RCC 7860 (cell line): ENCODE results near the gene FAM98C.

Experiments used
- DNase-seq: peaks from one replicate; pipeline ENCODE4 v3.0.0-alpha.2; 2015; ENCODE audit warnings: low spot score
- FAIRE-seq: peaks from 2 replicates; lab custom pipeline; 2012; peaks lifted over from hg19 to GRCh38; lab: Jason Lieb, UNC

Gene FAM98C

GRCh38 chr19:38377052-38377451 lies 25.8 kb upstream of the FAM98C start:
- DNase-seq (no peak), FAIRE-seq (no peak)

GRCh38 chr19:38378866-38379265 lies 24.0 kb upstream of the FAM98C start:
- FAIRE-seq (no peak), DNase-seq (no peak)

GRCh38 chr19:38381138-38381537 lies 21.8 kb upstream of the FAM98C start:
- FAIRE-seq: no peak
- no peak for DNase-seq

- FAIRE-seq (no peak), DNase-seq (no peak)
Observed at GRCh38 chr19:38383184-38383583, 19.7 kb upstream of the FAM98C start.

- FAIRE-seq: no peak
- DNase-seq: no peak
Observed at GRCh38 chr19:38383743-38384142, 19.1 kb upstream of the FAM98C start.

- FAIRE-seq: no peak
- no peak for DNase-seq
Observed at GRCh38 chr19:38384209-38385027, 18.5 kb upstream of the FAM98C start.

- no peak for DNase-seq
- no peak for FAIRE-seq
Observed at GRCh38 chr19:38385057-38385803, 17.7 kb upstream of the FAM98C start.

GRCh38 chr19:38385804-38386257 lies 17.1 kb upstream of the FAM98C start:
- DNase-seq (no peak), FAIRE-seq (no peak)

GRCh38 chr19:38386300-38386970 lies 16.5 kb upstream of the FAM98C start:
- FAIRE-seq (no peak), DNase-seq (no peak)

GRCh38 chr19:38386971-38387549 lies 15.8 kb upstream of the FAM98C start:
- FAIRE-seq (no peak), DNase-seq (no peak)

- FAIRE-seq (no peak), DNase-seq (peak; percentile 53)
Observed at GRCh38 chr19:38387550-38388348, 15.1 kb upstream of the FAM98C start, which contains the start of gene GGN. Gene GGN (minus strand): TSS chr19:38388034. CDS start chr19:38387261, 773 bp downstream.

GRCh38 chr19:38388349-38389100 lies 14.4 kb upstream of the FAM98C start, which contains the start of gene SPRED3:
Gene SPRED3 (plus strand): TSS chr19:38388697. CDS start chr19:38390303, 1,606 bp downstream.
- FAIRE-seq (no peak), DNase-seq (no peak)

- no peak for FAIRE-seq
Observed at GRCh38 chr19:38389101-38389925, 13.6 kb upstream of the FAM98C start.

GRCh38 chr19:38389957-38390924 lies 12.7 kb upstream of the FAM98C start:
- no peak for FAIRE-seq
- DNase-seq: no peak

More at GRCh38 chr19:38389101-38389925, 13.6 kb upstream of the FAM98C start:
- DNase-seq: peak; percentile 40

GRCh38 chr19:38391911-38392464 lies 10.9 kb upstream of the FAM98C start:
- DNase-seq (no peak), FAIRE-seq (no peak)

GRCh38 chr19:38392707-38393308 lies 10.1 kb upstream of the FAM98C start:
- FAIRE-seq: no peak
- DNase-seq: peak; percentile 30

- FAIRE-seq (no peak), DNase-seq (no peak)
Observed at GRCh38 chr19:38394488-38394887, 8.4 kb upstream of the FAM98C start.
